Measurements from ENCODE around the gene DHX36.

- TF ChIP-seq CTCF (IDR thresholded peaks at IDR 0.05) (no peak), POLR2A (IDR thresholded peaks at IDR 0.05) (no peak)
Measured at GRCh38 chr3:154224366-154224765, 99.9 kb downstream of the DHX36 start.

All from adrenal gland (tissue), 5 donors.